GM21529 (cell line): Measurements from ENCODE around the gene MUC15.

Experiments used
- ATAC-seq: cut with Tn5 transposase; IDR thresholded peaks from one replicate; pipeline ENCODE4 v1.9.1; 2021; ENCODE audit not compliant: unreplicated experiment

The MUC15 gene

GRCh38 chr11:26575946-26576345 is 3.9 kb upstream of the MUC15 start:
- no peak for ATAC-seq

- no peak for ATAC-seq
Observed at GRCh38 chr11:26573896-26574295, 1.8 kb upstream of the MUC15 start.

- no peak for ATAC-seq
Observed at GRCh38 chr11:26572770-26573402, 823 bp upstream of the MUC15 start.

- ATAC-seq, result no peak
Observed at GRCh38 chr11:26569646-26570045, 2.4 kb downstream of the MUC15 start.

- no peak for ATAC-seq
Observed at GRCh38 chr11:26558190-26558589, 13.9 kb downstream of the MUC15 start.

- ATAC-seq, result no peak
Observed at GRCh38 chr11:26557666-26558065, 14.4 kb downstream of the MUC15 start.

- ATAC-seq, result no peak
Observed at GRCh38 chr11:26556582-26556981, 15.5 kb downstream of the MUC15 start.

GRCh38 chr11:26554455-26554854 is 17.6 kb downstream of the MUC15 start:
- ATAC-seq, result no peak

- ATAC-seq, result no peak
Observed at GRCh38 chr11:26553182-26553581, 18.9 kb downstream of the MUC15 start.

- ATAC-seq, result no peak
Observed at GRCh38 chr11:26551186-26551801, 20.8 kb downstream of the MUC15 start.

- no peak for ATAC-seq
Observed at GRCh38 chr11:26550022-26550421, 22.0 kb downstream of the MUC15 start.

GRCh38 chr11:26549176-26549575 is 22.9 kb downstream of the MUC15 start:
- ATAC-seq, result no peak

- no peak for ATAC-seq
Observed at GRCh38 chr11:26541870-26542269, 30.2 kb downstream of the MUC15 start.

- no peak for ATAC-seq
Observed at GRCh38 chr11:26539517-26539916, 32.5 kb downstream of the MUC15 start.

GRCh38 chr11:26537341-26537740 is 34.7 kb downstream of the MUC15 start:
- ATAC-seq, result no peak

- ATAC-seq, result no peak
Observed at GRCh38 chr11:26527685-26528084, 44.4 kb downstream of the MUC15 start.

- no peak for ATAC-seq
Observed at GRCh38 chr11:26522912-26523610, 49.0 kb downstream of the MUC15 start.

GRCh38 chr11:26519469-26519868 is 52.6 kb downstream of the MUC15 start:
- ATAC-seq, result no peak

- no peak for ATAC-seq
Observed at GRCh38 chr11:26512196-26512595, 59.9 kb downstream of the MUC15 start.

- ATAC-seq, result no peak
Observed at GRCh38 chr11:26510756-26511155, 61.3 kb downstream of the MUC15 start.

GRCh38 chr11:26510164-26510563 is 61.9 kb downstream of the MUC15 start:
- ATAC-seq, result no peak
